ENCODE data around the gene AOPEP.
A peak's percentile ranks its signal among the peaks of the same experiment; 100 is the strongest.

Gene AOPEP

GRCh38 chr9:95074632-95075031 lies 348.1 kb downstream of the AOPEP start:
- peak; percentile 91 for DNase-seq

DNA sequence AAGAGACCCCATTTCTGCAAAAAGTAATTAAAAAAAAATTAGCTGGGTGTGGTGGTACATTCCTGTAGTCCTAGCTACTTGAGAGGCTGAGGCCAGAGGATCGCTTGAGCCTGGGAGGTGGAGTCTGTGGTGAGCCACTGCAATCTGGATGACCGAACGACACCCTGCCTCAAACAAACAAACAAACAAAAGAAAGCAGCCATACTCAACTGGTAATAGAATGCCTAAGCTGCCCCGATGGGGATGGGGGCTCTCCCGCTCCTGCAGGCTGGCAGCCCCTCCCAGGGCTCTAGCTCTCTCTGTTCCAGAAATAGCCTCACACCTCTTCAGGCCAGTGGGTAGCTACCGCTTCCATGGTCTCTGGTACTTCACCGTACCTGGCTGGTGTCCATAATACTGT lies 349.2 kb downstream of the AOPEP start:
- no peak for DNase-seq

- no peak for DNase-seq
These were observed 350.2 kb downstream of the AOPEP start for GRCh38 chr9:95076696-95077052.

- no peak for DNase-seq
These were observed 350.7 kb downstream of the AOPEP start for GRCh38 chr9:95077053-95077765.

- DNase-seq = no peak
These were observed 351.4 kb downstream of the AOPEP start for GRCh38 chr9:95077766-95078370.

GRCh38 chr9:95078511-95078910 lies 352.0 kb downstream of the AOPEP start:
- no peak for DNase-seq

DNA sequence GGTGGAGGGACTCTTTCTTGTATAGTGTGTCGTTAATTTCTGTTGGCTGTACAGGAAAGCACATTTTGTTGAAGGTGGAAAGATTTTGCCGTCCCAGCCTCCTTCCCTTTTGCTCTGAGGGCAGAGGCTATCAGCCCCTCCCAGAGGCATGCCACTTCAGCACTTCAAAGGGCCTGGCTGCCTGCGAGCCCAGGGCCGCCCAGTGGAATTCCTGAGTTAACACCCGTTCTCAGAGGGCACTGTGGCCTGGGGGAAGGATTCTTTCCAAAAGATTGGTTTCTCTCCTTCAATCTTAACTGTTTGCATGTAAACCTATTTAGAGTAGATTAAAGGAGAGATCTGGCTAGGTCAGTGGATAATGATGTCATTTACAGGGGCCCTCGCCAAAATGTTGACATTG lies 352.4 kb downstream of the AOPEP start:
- DNase-seq = peak; percentile 41

- DNase-seq = no peak
These were observed 353.0 kb downstream of the AOPEP start for GRCh38 chr9:95079461-95079860.

GRCh38 chr9:95080961-95081647 lies 354.6 kb downstream of the AOPEP start:
- DNase-seq = no peak

DNA sequence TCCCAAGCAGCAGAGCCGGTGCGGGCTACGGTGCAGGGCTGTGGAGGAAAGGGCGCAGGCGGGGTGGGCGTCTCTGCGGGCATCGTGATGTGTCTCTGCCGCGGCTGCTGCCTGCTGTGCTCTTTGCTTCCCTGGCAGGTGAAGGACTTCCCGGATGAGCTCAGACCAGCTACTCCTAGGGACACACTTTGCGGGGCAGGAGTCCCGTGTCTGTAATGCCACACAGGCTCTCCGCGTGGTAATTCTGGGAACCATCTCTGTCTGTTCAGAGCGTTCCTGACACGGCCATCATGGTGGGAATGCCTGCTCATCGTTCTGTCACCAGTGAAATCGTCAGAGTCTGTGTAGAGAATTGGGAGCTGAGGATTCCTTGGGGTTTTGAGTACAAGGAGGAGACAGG lies 355.5 kb downstream of the AOPEP start:
- no peak for DNase-seq

DNA sequence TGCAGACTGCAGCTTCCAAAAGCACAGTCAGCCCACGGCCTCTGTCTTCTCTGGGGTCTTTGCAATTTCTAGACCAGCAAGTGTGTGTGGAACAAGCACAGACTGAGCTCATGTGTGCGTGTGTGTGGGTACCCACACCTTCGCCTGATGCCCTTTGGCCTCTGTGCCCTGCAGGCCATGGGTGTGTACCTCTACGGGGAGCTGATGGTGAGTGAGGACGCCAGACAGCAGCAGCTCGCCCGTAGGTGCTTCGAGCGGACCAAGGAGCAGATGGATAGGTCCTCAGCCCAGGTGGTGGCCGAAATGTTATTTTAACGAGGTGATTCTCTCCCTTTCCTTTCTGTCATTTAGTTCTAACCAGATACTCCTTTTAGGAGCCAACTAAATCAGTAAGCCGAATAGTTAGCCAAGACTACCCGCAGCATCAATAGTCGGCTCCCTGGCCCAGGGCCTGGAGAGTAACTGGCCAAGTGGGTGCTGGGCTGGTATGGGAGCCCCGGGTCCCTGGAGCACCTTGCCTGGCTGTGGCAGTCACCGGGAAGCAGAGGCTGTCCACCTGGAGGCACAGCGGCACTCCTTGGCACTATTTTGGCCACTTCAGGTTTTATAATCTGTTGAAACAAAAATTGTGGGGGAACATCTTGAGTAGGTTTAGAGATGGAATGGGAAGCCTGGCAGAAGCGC lies 356.0 kb downstream of the AOPEP start:
- no peak for DNase-seq

- DNase-seq = no peak
These were observed 356.7 kb downstream of the AOPEP start for GRCh38 chr9:95083086-95083768.

- no peak for DNase-seq
These were observed 357.9 kb downstream of the AOPEP start for GRCh38 chr9:95084254-95084934.

DNA sequence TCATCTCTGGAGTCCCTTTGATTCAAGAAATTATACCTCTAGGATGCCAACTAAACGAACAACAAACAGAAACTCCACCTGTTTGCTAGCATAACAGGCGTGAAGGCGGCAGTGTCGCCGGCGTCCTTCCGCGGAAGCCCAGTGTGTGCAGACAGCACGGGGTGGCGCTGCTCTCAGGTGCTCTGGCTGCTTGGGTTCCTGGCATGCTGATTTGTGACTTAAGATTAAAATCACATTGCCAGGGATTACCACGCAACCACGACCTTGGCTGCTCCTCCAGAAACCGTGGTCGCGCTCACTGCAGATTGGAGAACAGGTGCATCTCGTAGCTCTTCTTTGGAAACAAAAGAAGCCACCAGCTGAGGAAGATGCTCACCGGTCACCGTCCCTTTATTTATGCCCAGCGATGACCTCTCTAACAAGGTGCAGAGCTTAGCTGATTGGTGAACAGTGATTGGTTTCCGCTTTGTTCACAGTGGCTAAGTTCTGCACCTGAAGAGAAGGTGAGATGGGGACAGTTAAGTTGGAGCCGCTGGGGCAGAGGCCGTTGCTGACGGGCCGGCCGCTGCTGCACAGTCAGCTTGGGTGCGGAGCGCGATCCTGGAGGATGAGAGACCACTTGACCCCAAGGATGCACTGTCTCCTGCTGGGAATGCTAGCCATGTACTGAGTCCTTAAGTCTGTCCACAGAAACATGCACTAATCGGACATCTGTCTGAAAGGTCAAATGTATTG lies 358.7 kb downstream of the AOPEP start:
- no peak for DNase-seq

DNA sequence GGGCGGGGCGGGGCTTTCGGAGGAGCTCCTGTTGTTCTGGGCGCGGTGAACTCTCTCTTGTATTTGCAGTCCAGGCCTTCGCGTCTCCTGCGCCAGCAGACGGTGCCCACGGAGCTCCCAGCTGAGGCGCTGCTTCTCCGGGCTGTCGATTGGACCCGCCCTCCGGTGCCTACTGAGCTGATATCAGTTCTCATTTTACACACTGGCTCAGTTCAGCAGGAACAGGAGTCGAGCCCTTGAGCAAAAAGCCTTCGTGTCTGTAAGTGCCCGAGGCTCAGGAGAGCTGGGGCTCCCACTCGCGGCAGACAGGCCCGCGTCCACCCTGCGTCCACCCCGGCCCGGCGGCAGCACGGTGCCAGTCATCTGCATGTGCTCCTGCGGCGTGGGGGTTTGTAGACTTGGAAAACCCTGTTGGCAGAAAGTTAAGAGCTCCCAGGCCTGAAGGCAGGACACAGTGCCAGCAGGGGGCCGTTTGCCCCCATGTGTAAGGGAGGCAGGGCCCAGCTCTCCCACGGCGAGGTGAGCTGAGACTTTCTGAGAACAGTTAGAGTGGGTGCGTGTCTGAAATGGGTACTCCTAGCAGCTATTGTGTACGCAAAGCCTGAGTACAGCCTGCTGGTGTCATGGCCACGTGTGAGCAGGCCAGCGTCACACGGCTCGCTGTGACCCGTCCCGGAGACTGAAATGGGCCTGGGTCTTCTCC lies 359.5 kb downstream of the AOPEP start:
- DNase-seq = no peak

DNA sequence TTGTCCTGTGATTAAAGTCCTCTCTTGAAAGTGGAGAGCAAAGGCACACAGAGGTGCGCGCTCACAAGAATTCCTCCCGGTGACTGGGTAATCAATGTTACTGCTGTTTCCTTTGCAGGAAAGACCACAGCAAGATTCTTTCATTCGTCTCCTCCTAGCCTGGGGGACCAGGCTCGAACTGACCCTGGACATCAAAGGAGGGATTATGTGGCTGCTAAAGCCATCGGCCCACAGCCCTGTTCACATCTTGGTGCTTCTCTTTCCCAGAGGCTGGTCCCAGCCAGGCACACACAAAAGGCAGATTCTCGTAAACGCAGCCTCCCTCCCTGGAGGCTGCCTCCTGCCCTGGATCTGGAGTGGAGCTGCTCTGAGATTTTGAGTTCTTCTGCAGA lies 360.1 kb downstream of the AOPEP start:
- no peak for DNase-seq

GRCh38 chr9:95087659-95088242 lies 361.3 kb downstream of the AOPEP start:
- DNase-seq = no peak

DNA sequence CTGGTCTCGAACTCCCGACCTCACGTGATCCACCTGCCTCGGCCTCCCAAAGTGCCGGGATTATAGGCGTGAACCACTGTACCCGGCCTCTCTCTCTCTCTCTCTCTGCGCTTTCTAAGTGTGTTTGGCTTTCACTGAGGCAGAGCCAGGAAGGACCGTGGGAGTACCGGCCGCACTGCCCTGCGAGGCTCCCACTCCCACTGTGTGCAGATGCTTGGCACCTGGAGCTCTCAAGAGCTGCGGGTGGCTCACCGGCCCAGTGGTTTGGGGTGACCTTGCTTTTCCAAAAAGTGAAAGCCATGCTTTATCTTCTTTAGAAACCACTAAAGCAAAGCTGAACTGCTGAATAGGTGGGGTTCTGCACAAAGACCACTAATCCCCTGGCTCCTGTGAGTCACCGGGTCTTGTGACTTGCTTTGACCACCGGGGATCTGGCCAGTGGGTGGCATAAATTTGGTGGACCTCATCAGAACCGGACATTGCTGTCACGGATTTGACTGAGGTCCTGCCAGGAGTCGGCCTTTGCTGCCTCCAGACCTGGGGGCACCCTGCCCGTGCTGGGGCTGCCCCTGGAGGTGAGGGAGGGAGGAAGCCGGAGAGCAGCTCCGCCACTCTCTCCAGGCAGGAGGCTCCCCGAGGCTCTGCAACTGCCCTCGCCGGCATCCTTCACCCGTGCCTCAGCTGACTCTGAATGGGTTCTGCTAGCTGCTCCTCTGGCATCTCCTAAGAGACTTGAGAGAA lies 362.1 kb downstream of the AOPEP start:
- no peak for DNase-seq

GRCh38 chr9:95089257-95090022 lies 362.9 kb downstream of the AOPEP start:
- no peak for DNase-seq

All from NCI-H510A (cell line).